Fibroblast of lung (primary cell): ENCODE results near the gene XCL2. TPM values are rescaled to one million over a fixed set of nuclear protein-coding genes. Genes with fewer than 3 reads are reported as not detected.

Experiments
- DNase-seq, 2 donors: peaks; one replicate each; pipeline versions ENCODE4 v3.0.0 to v3.0.0-alpha.2; 2010; ENCODE audit warnings: low read depth in 2 of 2
- H2AFZ ChIP-seq: 2 replicates; pipeline ENCODE4 v1.5.1; 2012; ENCODE audit warnings: low read length, control low read depth, inconsistent platforms
- H3K27ac ChIP-seq: 2 replicates; pipeline ENCODE4 v1.5.1; 2011; ENCODE audit warnings: low read length, control low read depth; ENCODE audit not compliant: insufficient read depth
- H3K27me3 ChIP-seq: 2 replicates; pipeline ENCODE4 v1.5.1; 2011; ENCODE audit warnings: mild to moderate bottlenecking, low read length; ENCODE audit not compliant: control insufficient read depth, insufficient read depth
- H3K36me3 ChIP-seq: 2 replicates; pipeline ENCODE4 v1.5.1; 2011; ENCODE audit warnings: low read length; ENCODE audit not compliant: control insufficient read depth, insufficient read depth
- H3K4me1 ChIP-seq: 2 replicates; pipeline ENCODE4 v1.5.1; 2011; ENCODE audit warnings: low read length; ENCODE audit not compliant: control insufficient read depth, insufficient read depth; ENCODE audit errors: extremely low read depth
- H3K4me2 ChIP-seq: 2 replicates; pipeline ENCODE4 v1.5.1; 2011; ENCODE audit warnings: low read length, control low read depth; ENCODE audit not compliant: insufficient read depth; ENCODE audit errors: extremely low read depth
- H3K4me3 ChIP-seq, 4 experiments: fragments of 200-600 bp in 1 of 4; sonication (generic) in 1 of 4; replicated peaks in 1 of 4; 2 replicates each; pipeline ENCODE4 v1.5.1; 2011 to 2016; ENCODE audit warnings: low read length in 4 of 4, low read depth in 3 of 4, mild to moderate bottlenecking in 3 of 4, control low read depth in 2 of 4, inconsistent platforms in 1 of 4, mixed read lengths in 1 of 4; ENCODE audit not compliant: insufficient read depth in 1 of 4; ENCODE audit errors: control extremely low read depth in 1 of 4
- H3K79me2 ChIP-seq: 2 replicates; pipeline ENCODE4 v1.5.1; 2012; ENCODE audit warnings: mild to moderate bottlenecking, low read length, inconsistent platforms; ENCODE audit not compliant: control insufficient read depth, insufficient read depth
- H3K9ac ChIP-seq: 2 replicates; pipeline ENCODE4 v1.5.1; 2011; ENCODE audit warnings: mild to moderate bottlenecking, low read length, control low read depth; ENCODE audit not compliant: insufficient read depth
- H3K9me3 ChIP-seq: 2 replicates; pipeline ENCODE4 v1.5.1; 2012; ENCODE audit warnings: low read depth, low read length; ENCODE audit not compliant: control insufficient read depth, insufficient read depth
- H4K20me1 ChIP-seq: 2 replicates; pipeline ENCODE4 v1.5.1; 2011; ENCODE audit warnings: low read length; ENCODE audit not compliant: control insufficient read depth, insufficient read depth; ENCODE audit errors: extremely low read depth
- CTCF ChIP-seq, 2 donors: IDR thresholded peaks in 1 of 2; conservative IDR thresholded peaks in 1 of 2; 1 replicate in 1 of 2; 2 replicates in 1 of 2; pipeline ENCODE4 v1.5.1; 2011 to 2012; ENCODE audit warnings: low read length in 2 of 2, control low read depth in 1 of 2, inconsistent platforms in 1 of 2, low read depth in 1 of 2, mild to moderate bottlenecking in 1 of 2
- EZH2 ChIP-seq: IDR thresholded peaks from 2 replicates; pipeline ENCODE4 v1.5.1; 2012; ENCODE audit warnings: low read length, control low read depth, mild to moderate bottlenecking; ENCODE audit errors: missing control alignments
- polyA plus RNA-seq, 2 donors: library from polyadenylated mRNA; depleted of rRNA in 1 of 2; stranded (reverse) in 1 of 2; unstranded in 1 of 2; fragments of >200 nt; gene quantifications; 2 replicates each; pipeline ENCODE4 v1.2.1, GENCODE V29; 2011 to 2012; ENCODE audit warnings: missing spikeins in 1 of 2
- total RNA-seq: library from RNA; depleted of rRNA; stranded (reverse); fragments of >200 nt; gene quantifications from 2 replicates; pipeline ENCODE4 v1.2.1, GENCODE V29; 2014

The XCL2 gene
- total and polyA plus RNA-seq, 2 donors (not counting 1 experiment from before 2014, with no cell fraction given) = not detected

DNA sequence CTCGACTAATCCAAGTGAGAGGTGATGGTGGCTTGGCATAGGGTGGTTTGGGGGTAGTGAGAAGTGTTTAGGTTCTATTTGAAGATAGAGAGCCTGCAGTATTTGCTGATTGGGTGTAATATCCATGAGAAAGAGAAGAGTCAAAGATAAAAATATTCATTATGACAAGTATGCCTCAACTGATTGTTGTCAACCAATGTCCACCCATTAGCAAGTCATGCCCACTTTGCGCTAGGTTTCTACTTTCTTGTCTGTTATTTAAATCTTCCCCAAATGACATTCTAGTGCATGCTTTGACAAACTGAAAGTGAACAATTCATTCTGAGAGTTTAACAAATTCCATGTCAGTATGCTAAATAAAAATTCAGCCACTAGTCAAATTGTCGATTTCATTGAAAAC lies 28.8 kb upstream of the XCL2 start:
- Histone ChIP-seq H4K20me1 (no peaks in the 10 kb centered on the region), H3K27ac (no peak overlapping the region), H3K9ac (no peak overlapping the region), H3K27me3 (no peaks in the 10 kb centered on the region), H3K4me3 (no peak overlapping the region), H3K9me3 (no peaks in the 10 kb centered on the region), H3K4me2 (no peak overlapping the region), H3K4me1 (no peaks in the 10 kb centered on the region), H3K79me2 (no peaks in the 10 kb centered on the region), H2AFZ (no peak overlapping the region), H3K36me3 (no peaks in the 10 kb centered on the region)
- TF ChIP-seq CTCF (conservative IDR thresholded peaks at IDR 0.05 in 1 of 2, IDR thresholded peaks at IDR 0.05 in 1 of 2; ENCODE audit: low read depth in 1 of 2, low read length in 2 of 2) (no peak), EZH2 (no peak)
- DNase-seq = no peak

DNA sequence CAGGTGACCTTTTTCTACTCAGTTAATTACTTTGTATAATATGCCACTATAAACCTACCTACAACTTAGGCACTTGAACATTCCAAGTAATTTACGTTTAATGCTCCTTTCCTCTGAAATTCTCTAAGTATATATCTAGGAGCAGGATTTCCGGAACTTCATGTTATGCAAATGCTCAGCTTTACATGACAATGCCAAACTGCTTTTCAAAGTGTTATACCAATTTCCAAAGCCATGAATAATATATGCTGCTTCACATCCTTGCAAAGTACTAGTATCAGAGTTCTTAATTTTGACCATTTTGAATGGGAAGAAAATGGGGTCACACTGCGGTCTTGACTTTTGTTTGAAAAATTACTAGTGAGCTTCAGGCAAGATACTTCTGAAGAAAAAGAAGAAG lies 26.9 kb upstream of the XCL2 start:
- no peak for TF ChIP-seq EZH2
- TF ChIP-seq CTCF (conservative IDR thresholded peaks at IDR 0.05 in 1 of 2, IDR thresholded peaks at IDR 0.05 in 1 of 2; ENCODE audit: low read depth in 1 of 2, low read length in 2 of 2) = no peak
- no peak overlapping the region for H3K4me3 ChIP-seq
- H3K4me2 ChIP-seq = no peak overlapping the region
- H3K9me3 ChIP-seq = no peaks in the 10 kb centered on the region
- H4K20me1 ChIP-seq = no peaks in the 10 kb centered on the region
- no peaks in the 10 kb centered on the region for H3K79me2 ChIP-seq
- no peak overlapping the region for H3K9ac ChIP-seq
- no peak overlapping the region for H3K27ac ChIP-seq
- H3K27me3 ChIP-seq = no peaks in the 10 kb centered on the region
- no peak overlapping the region for H2AFZ ChIP-seq
- no peaks in the 10 kb centered on the region for H3K4me1 ChIP-seq
- DNase-seq = no peak
- no peaks in the 10 kb centered on the region for H3K36me3 ChIP-seq

DNA sequence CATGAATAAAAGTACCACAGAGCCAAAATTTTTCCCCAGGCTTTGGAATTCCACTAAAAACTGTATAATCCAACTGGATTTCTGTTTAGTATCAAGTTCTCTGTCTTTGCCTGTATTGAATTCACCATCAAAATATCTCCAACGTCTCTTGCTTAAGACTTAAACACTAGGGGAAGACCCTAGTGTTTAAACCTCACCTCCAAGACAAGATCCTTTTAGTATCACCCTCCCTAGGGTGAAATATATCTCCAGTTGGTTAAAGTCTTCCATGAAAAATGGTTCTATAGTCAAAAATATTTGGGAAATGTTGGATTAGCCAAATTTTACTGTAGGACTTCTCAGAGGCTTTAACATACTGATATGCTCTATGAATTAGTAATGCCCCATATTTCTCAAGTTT lies 24.5 kb upstream of the XCL2 start:
- no peak for DNase-seq
- Histone ChIP-seq H4K20me1 (no peaks in the 10 kb centered on the region), H3K9ac (no peak overlapping the region), H3K4me2 (no peak overlapping the region), H2AFZ (no peak overlapping the region), H3K36me3 (no peaks in the 10 kb centered on the region), H3K4me1 (no peaks in the 10 kb centered on the region), H3K27ac (no peak overlapping the region), H3K4me3 (no peak overlapping the region), H3K79me2 (no peaks in the 10 kb centered on the region), H3K27me3 (no peaks in the 10 kb centered on the region), H3K9me3 (no peaks in the 10 kb centered on the region)
- TF ChIP-seq EZH2 (no peak), CTCF (conservative IDR thresholded peaks at IDR 0.05 in 1 of 2, IDR thresholded peaks at IDR 0.05 in 1 of 2; ENCODE audit: low read depth in 1 of 2, low read length in 2 of 2) (no peak)
